ENCODE measurements around the gene TCP10L.
"Not testable (repeated sequence)": the region's sequence is repeated elsewhere in the genome, so short reads cannot be mapped to it uniquely, and the experiment has no call there.

TCP10L gene, protein sequence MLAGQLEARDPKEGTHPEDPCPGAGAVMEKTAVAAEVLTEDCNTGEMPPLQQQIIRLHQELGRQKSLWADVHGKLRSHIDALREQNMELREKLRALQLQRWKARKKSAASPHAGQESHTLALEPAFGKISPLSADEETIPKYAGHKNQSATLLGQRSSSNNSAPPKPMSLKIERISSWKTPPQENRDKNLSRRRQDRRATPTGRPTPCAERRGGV

DNA sequence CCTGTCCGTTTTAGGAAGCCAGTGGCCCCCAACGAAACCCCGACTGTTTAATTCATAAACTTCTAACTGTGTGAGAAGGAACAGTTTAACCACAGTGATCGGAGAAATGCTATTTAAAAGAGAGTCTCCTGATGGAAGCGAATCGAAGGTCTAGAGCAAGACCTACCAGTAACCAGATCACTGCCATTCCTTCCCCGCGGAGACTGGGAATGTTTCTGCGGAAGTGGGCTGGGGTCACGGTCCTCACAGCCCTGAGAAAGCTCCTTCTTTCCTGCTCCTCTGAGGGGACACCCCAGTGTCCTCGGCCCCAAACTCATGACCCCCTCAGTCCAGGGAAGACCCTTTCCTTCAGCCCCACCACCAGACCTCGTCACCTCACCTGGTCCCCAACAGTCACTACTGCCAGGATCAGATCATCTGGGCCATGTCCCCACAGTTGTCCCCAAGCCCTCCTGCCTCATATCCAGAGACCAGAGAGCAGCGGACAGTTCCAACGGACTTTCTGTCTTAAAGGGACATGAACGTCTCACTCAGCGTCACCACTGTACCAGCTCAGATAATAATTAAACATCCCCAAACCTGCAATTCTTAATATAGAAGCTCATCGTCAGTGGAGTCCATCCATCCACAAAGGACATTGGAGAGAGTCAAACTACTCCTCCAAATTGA is at the start of gene TCP10L:
Gene TCP10L, minus strand, starts transcription at position 482 of the 669 bp plus-strand sequence. CDS start 1,219 bp downstream, outside the sequence.
- no peak for DNase-seq

DNA sequence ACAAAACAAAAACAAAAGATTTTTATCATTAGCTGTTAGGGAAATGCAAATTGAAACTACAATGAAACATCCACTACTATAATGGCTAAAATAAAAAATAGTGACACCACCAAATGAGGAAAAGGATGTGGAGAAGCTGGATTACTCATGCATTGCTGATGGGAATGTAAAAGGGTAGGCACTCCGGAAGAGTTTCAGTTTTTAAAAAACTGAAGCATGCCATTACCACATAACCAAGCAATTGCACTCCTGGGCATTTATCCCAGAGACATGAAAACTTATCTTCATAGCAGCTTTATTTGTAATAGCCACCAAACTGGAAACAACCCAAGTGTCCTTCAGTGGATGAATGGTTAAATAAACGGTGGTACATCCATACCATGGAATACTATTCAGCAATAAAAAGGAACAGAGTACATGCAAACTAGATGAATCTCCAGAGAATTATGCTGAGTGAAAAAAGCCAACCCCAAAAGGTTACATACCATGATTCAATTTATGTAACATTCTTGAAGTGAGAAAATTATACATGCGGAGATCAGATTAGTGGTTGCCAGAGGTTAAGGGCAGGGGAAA is 41.4 kb upstream of the TCP10L start:
- no peak for DNase-seq

DNA sequence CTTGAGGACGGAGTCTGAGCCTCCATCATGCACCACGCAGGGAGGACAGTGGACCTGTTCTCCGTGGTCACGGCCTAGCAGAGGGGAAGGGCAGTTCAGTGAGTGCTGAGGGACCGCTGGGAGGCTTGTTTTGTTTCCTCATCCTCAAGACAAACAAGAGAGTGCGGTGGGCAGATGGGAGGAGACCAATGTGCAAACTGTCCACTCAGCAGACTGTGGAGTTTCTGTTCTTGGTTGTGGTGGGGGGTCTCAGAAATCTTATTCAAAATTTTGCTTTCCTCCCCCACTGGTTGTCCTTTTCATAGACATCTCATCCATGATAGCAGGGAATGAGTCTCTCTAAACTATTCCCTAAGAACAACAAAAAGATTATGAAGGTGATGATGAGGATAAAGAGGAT is 32.9 kb upstream of the TCP10L start:
- not testable (repeated sequence) for DNase-seq

- no peak for DNase-seq
These were observed 28.2 kb upstream of the TCP10L start for GRCh38 chr21:32613436-32614043.

- DNase-seq = no peak
These were observed 27.6 kb upstream of the TCP10L start for GRCh38 chr21:32612999-32613337.

DNA sequence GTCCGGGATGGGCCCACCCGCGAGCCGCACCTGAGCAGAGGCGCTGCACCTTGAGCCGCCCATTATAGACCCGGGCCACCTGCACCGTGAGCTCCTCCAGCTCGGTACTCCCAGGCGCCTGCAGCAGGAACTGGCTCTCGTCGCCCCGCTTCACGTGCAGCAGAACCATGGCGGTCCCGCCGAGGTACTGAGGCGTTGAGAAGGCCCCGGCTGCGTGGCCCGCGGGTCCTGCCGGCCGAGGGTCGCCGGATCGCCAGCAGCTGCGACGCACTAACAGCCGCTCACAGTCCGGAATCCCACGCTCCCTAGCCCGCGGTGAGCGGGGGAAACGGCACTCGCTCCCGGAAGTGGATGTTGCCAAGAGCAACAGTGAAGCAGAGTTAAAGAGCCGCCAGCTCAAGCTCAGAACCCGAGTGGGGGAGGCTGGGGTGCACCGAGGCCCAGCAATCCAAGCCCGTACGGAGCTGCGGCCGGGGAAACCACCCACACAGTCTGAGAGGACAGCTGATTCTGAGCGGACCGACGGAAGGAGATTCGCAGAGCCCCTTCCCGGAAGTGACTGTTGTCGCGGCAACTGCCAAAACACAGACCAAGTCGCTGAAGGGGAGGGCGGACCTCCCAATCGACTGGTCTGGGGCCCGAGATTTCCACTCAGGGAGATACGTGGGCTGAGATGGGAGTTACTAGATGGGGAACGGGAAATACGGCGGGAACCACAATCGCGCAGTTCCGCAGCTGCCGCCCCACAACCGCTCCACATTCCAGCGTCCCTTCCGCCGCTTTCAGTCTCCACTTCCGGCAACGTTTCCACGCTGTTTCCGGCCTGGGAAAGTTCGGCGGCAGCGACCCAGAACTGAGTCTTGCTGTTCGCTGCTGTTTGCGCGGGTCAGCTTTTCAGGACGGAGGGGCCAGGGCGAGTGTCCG is 27.0 kb upstream of the TCP10L start, which contains the start of gene CFAP298:
Gene CFAP298, minus strand, starts transcription at position 303 of the 924 bp plus-strand sequence. Its CDS starts 134 bp downstream, at position 169.
- peak; percentile 95 for DNase-seq

DNA sequence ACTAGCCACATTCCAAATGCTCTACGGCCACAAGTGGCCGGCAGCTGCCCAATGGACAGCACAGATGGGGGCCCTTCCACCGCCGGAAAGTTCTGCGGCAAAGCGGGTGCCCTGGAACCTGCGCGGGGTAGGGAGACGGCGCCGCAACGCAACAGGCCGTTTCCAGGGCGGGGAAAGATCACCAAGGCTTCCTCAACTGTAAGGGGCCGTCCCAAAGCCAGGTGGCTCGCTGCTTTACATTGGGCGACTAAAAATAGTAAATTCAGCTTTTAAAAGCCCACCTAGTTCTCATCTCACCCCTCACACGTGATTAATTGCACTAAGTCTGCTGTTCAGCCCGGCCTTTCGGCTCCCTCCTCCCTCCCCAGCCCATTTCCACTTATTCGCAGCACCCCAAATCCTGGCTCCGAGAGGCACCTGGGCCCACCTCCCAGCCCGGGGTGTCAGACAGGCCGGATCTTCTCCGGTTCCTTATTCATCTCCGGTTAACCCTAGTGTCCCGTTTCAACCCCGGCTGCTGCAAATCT is 26.2 kb upstream of the TCP10L start:
- DNase-seq = peak; percentile 32

DNA sequence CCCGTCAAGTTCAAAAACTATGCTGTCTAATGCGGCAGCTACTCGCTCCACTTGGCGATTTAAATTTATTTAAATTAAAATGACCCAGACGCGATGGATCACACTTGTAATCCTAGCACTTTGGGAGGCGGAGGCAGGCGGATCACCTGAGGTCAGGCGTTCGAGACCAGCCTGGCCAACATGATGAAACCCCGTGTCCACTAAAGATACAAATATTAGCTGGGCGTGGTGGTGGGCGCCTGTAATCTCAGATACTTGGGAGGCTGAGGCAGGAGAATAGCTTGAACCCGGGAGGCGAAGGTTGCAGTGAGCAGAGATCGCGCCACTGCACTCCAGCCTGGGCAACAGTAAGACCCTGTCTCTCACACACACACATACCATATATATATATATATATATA is 25.6 kb upstream of the TCP10L start:
- DNase-seq = not testable (repeated sequence)

GRCh38 chr21:32608851-32609250 is 23.5 kb upstream of the TCP10L start:
- DNase-seq = no peak

DNA sequence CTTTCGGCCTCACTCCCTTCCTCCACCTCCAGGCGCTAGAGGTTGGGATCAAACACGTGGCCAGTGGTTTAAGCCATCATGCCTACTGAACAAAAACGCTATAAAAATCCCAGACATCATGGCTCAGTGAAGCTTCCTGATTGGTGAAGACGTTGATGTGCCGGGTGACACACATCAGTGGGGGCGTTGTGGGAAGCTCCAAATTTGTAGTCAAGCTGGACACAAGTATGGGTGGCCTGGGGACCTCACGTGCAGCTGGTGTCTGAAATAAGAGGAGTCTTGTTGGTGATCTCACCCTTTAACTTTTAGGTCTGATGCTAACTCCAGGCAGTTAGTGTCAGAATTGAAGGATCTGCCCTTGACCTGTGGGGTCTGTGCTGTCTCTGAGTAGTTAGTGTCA is 20.1 kb upstream of the TCP10L start:
- no peak for DNase-seq

GRCh38 chr21:32604464-32604863 is 19.1 kb upstream of the TCP10L start:
- no peak for DNase-seq

DNA sequence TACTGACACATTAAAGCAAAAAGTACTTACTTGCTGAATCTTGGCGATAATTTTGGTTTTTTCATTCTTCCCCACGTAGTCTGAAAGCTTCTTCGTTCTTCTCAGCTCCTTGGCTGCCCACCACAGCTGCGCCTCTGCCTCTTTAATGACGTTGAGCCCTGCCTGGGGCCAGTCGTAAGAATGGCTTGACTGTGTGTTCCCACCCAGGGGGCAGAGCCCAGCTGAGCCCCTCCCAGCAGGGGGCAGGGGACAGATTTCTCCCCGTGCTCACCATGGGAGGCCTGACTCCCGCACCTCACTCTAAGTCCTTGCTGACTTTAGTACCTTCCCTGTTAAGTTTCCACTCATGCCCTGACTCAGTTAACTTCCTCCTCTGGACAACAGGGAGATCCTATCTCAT is 17.8 kb upstream of the TCP10L start:
- no peak for DNase-seq

DNA sequence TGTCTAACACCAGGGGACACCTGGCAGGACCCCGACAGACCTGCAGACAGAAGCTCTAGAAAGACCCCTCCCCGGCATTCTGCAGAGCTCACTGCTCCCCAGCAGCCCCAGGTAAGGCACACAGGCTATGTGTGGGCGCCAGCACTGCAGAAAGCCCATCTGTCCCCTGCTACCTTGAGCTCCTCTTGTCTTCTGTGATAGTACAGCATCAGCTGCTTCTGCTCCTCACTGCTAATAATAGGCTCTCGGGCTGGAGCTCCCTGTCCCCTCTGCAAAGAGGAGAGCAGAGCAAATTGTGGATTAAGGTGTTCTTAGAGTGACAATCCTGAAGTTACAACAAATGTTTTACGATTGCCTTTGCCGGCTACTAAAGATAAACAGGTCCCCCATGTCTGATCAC is 16.8 kb upstream of the TCP10L start:
- DNase-seq = no peak

DNA sequence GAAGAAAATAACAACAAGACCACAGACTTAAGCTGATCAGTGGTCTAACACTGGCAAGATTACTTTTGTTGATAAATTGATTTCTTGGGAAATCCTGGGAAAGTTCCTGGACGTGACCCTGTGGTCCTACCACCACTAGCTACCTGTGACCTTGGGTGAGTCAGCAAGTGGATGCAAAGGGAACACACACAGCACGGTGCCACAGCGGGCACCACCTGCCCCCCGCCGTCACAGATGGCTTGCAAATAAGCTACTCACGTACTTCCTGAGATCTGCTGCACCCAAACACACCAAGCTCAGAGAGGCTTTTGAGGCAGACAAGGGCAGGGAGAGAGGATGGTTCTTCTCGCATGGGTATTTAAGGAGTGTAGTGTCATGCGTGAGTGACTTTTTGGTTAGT is 14.2 kb upstream of the TCP10L start:
- no peak for DNase-seq

- no peak for DNase-seq
These were observed 13.8 kb upstream of the TCP10L start for GRCh38 chr21:32599091-32599490.

DNA sequence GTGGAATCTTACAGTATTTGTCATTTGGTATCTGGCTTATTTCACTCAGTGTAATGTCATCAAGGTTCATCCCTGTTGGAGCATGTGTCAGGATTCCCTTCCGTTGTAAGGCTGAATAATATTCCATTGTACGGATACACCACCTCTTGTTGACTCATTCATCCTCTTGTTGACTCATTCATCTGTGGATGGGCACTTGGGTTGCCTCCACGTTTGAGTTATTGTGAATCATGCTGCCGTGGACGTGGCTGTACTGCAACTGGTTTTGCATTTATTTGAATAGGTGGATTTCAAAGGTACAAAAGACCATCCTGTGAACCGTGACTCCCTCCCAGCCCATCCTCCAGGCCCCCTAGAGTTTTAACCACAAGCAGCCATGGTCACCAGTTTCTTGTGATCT is 11.9 kb upstream of the TCP10L start:
- no peak for DNase-seq

- no peak for DNase-seq
These were observed 10.1 kb upstream of the TCP10L start for GRCh38 chr21:32595431-32595830.

DNA sequence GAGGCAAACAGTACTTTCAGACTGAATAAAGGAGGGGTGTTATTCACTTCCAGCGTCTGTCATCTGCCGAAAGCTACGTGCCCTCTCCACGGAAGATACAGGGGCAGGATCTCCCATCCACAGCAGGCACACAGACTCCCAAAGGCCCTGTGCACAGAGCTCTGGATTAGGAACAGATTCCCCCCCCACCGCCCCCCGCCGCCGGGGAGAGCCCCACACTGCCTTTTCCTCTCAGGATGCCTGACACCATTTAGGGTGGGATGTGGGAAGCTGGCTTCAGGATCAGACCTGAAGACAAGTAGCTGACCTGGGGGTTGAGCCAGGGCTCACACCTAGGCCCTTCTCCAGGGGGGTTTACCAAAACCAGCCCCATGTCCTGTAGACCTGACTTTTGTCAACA is 8.4 kb upstream of the TCP10L start:
- DNase-seq = no peak

GRCh38 chr21:32592929-32593502 is 7.7 kb upstream of the TCP10L start:
- no peak for DNase-seq

DNA sequence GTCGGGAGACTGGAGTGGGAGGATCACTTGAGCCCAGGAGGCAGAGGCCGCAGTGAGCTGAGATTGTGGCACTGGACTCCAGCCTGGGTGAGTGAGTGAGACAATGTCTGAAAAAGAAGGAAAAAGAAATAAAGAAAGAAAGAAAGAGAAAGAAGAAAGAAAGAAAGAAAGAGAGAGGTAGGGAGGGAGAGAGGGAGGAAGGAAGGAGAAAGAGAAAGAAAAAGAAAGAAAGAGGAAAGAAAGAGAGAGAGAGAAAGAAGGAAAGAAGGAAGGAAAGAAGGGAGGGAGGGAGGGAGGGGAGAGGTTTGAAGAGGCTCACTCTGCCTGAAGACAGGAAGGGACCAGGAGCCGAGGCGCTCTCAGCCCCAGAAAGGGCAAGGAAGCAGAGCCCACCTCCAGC is 4.8 kb upstream of the TCP10L start:
- no peak for DNase-seq

- DNase-seq = no peak
These were observed 2.3 kb upstream of the TCP10L start for GRCh38 chr21:32587651-32588050.

GRCh38 chr21:32587120-32587519 is 1.8 kb upstream of the TCP10L start:
- no peak for DNase-seq

Data from right hindlimb (tissue), 1 donor.